HuH-7.5 (cell line): Measurements from ENCODE around the gene RBPMS2.

Source experiments
- DNase-seq: peaks from one replicate; pipeline ENCODE4 v3.0.0; 2011; ENCODE audit warnings: low spot score

Gene RBPMS2

DNA sequence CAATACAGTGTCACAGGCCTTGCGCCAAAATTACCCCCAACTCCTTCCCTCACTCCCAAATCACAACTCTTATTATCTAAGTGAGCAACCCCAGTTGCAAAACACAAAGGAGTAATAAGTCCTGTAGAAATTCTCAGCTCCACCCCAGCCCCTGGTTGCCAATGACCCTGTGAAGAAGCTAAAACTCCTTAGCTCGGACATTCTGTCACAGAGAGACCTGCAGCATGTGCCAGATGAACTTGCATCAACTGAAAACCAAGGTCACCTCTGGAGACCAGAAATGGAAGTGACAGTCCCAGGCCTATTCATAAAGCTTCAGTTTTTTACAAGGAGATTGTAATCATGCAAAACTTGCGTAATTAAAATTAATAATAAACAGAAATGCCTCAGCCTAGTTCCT is 55.2 kb downstream of the RBPMS2 start:
- DNase-seq, result no peak

DNA sequence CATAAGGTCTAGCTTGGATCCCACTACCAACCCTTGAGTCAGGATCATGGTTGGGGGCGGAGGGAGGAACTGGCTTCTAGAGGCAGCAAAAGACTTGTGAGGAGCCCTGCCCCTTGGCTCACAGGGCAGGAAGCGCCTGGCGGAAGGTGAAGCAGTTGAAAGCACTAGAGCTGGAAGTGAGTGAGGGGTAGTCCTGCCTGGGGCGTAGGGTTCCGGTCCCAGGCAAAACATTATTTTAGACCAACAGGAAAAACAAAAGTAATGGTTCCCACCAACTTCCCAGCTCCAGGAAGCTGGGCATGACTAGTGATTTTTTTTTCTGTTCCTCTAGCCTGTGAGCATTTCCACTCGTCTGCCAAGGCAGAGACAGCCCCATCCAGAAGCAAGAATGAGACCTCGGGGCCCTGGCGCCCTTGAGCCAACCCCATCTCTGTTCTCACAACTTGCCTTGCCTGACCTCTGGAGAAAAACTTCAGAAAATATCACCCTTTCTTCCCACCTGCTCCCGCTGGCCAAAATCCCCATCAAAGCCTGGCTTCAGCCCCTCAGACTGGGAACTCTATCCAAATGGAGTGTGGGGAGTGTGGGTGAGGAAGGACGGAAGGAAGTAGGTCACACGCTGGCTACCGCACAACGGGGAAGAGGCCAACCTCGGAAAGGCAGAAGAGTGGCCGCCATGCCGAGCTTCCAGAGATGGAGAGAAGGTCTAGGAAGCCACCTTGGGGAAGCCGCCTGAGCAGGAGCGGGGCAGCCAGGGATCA is 57.5 kb downstream of the RBPMS2 start:
- no peak for DNase-seq

DNA sequence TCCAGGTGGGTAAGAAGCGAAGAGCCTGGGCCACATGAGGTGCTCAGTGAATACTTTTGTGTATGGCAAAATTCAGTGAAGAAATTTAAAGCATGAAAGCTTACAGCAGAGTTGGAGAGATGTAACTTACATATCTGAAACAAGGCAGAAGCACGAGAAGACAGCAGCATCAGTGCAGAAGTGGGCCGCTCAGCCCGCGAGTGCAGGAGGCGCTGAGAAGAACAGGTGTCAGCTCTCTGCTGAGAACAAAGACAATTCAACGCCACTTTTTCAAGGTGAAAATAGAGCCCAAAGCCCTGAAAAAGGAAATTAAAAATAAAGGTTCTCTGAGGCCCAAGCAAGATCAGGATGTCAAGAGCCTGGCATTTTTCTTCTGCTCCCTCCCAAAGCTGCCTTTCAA is 58.3 kb downstream of the RBPMS2 start:
- no peak for DNase-seq

DNA sequence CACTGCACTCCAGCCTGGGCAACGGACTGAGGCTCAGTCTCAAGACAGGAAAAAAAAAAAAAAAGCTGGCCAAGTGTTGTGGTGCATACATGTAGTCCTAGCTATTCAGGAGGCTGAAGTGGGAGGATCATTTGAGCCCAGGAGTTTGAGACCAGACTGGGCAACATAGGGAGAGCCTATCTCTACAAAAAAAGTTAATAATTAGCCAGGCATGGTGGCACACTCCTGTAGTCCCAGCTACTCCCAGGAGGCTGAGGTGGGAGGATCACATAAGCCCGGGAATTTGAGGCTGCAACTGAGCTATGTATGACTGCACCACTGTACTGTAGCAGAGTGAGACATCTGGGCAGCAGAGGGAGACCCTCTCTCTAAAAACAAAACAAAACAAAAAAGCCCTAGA is 58.9 kb downstream of the RBPMS2 start:
- DNase-seq, result no peak

DNA sequence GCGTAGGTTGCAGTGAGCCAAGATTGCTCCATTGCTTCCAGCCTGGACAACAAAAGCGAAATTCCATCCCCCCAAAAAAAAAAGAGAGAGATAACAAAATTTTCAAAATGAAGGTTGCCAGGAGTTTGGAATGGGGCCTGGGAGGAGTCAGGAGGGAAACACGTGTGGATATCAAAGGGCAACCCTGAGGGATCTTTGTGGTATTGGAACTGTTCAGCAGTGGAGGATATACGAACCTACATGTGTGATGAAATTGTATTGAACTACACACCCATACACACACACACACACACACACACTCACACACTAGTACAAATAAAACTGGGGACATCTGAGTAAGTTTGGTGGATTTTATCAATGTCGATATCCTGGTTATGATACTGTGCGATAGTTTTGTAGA is 61.8 kb downstream of the RBPMS2 start:
- no peak for DNase-seq

DNA sequence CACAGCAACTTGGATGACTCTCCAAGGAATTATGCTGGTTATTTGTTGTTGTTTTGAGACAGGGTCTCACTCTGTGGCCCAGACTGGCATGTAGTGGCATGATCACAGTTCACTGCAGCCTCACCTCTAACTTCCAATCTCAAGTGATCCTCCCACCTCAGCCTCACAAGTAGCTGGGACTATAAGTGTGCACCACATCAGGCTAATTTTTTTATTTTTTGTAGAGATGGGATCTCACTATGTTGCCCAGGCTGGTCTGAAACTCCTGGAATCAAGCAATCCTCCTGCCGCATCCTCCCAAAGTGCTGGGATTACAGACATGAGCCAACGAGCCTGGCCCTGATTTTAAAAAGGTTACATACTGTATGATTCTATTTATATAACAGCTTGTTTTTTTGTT is 63.0 kb downstream of the RBPMS2 start:
- no peak for DNase-seq

DNA sequence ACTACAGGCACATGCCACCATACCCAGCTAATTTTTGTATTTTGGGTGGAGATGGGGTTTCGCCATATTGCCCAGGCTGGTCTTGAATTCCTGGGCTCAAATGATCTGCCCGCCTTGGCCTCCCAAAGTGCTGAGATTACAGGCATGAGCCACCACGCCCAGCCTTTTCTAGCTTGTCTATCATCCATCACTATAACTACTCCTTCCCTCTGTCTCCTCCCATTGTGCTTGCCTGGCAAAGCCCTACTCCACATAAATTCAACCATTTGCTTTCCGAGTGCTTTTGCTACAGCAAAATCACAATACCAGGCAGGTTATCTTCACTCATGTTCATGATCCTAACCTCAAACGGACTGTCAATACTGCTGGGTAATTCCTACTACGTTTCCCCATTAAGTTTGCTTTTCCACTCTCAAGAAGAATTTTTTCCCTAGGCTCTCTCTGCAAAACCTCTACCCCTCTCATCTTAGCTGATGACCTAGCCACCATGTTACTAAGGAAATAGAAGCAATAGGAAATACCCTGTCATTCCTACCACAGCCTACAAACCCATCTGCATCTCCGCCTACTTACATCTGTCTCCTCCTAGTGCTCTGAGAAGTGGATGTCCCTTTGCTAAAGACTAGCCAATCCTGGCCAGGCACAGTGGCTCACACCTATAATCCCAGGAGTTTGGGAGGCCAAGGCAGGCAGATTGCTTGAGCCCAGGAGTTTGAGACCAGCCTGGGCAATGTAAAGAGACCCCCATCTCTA is 64.5 kb downstream of the RBPMS2 start:
- no peak for DNase-seq

DNA sequence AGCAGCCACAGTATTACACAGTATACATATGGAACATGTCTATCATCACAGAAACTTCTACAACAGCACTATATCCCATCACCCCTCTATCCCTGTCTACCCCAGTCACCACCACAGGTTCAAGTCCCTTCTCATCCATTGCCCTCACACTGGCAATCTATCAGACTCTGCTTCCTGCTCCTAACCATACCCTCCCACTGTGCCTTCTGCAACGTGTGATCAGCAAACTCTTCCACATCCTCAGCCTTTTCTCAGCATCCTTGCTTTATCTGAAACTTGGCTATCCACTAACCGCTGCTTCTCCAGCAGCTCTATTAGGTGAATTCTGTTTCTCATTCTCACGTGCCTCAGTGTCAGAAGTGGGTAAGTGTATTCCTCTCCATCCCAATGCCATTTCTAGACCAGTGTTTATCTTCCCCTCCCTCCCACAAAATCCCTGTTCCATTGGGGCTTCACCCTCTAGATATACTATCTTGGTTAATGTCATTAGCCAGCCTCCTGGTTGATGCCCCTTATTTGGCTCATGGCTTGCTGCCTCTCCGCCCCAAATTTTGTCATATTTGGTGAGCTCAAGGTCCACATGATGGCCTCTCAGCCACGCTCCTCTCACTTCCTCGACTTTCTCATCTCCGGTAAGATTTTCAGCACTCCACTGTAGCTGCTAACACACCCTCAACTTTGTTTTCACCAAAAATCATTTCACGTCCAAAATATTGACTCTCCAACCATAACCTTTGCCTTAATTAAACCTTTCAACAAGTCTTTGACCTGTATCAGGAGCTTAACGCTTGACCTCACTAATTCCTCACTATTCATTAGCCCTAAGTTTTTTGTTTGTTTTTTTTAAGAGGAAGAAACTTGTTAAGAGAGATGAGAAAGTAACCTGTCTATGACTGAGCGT is 69.1 kb downstream of the RBPMS2 start:
- DNase-seq, result no peak

DNA sequence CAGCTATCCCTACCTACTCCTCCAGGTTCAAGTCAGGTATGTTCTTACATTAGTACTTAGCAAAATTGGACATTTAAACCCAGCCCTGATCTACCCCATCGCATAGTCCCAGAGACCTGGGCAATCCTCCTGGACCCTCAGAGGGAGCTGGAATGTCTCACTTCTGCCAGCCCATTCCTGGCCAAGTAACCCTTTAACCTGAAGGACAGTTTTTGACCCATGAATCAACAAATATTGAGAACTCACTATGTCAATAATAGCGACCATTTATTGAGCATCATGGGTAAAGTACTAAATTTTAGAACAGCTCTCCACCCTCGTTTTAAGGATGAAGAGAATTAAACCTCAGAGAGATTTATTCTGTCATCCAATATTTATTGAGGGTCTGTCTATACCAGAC is 70.4 kb downstream of the RBPMS2 start:
- no peak for DNase-seq

DNA sequence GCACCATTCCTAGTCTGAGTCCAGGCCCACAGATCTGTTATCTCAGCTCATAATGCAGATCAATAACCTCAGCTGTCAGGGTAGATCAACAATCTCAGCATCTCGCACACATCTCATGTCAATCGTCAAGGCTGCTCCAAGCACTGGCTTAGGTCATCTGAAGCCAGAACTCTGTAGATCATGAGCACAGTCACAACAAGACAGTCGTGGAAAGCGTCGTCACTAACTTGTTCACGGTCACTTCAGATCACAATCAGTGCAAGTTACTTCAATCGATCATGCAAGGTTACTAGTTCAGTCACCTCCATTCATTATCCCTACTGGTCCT is 71.8 kb downstream of the RBPMS2 start:
- DNase-seq, result no peak

DNA sequence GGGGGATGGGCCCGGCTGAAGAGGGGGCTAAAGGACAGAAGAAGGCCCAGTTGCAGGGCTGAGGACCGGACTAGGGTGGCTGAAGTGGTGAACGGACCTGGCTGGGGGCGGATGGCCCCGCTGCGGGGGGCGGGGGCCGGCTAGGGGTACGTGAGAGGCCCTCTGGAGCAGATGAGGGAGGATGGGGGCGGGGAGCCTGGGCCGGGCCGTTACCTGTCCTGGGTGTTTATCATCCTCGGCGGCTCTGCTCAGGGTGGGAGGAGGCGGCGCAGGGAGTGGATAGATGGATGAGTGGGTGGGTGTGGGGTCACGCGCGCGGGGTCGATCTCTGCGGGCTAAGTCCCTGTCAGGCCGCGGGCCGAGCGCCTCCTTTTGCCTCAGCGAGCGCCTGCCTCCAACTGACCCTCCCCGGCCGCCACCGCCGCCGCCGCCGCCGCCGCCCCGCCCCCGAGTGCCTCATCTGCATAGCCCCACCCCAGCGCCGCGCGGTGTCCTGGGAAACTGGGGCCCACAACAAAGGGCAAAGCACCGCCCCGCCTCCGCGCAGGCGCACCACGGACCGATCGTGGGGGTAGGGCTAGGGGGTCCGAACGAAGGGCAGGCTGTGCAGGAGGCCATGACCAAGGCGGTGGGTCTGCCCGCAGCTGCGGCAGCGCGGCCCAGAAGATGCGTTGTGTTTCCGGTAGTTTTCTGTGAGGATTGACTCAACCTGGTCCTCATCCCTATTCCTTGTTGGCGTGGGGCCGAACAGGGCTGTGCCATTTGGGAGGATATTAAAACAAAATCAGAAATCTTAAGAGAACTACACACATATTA is 72.4 kb downstream of the RBPMS2 start:
- peak; percentile 94 for DNase-seq

DNA sequence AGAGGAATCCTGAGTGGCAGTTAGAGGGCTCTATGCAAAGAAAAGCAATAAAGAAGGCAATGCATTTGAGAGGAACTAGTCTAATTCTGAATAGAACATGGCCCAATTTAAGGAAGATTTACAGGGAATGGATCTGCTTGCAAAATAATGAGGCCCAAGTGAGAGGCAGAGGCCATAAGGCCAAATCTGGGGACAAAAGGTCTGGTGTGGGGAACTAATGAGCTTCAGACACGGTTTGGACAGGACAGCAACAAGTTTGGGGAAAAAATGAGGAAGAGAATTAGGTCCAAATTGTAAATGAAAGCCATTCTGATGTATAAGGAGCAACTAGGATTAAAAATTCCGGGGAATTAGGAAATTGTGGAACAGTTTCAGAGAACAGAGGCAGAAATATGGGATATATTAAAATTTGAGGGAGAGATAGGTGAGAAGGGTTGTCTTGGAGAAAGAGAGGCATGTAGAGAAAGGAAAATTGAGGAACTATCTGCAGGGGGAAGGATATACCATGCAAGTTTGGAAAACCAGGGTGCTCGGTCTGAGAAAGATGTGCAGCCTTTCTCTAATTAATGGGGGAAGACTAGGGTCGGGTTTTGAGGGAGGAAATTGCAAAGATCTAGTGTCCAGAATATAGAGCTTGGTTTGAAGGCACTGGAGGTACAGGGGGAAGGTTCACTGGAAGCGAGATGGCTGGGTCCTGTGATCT is 73.8 kb downstream of the RBPMS2 start:
- no peak for DNase-seq

DNA sequence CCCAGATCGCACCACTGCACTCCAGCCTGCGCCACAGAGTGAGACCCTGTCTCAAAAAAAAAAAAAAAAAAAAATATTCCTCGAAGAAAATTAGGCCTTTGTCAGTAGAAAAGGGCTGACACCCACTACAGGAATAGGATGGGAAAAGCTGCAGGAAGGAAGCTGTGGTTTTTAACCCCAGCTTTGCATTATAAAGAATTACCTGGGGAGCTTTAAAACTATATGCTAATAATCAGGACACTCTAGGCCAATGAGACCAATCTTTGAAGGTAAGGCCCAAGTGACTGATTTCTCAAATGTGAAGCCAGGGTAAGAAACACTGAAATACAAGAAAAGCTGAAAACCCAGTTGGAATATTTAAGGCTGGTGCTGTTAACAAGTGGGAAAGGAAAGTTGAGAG is 74.3 kb downstream of the RBPMS2 start:
- no peak for DNase-seq

DNA sequence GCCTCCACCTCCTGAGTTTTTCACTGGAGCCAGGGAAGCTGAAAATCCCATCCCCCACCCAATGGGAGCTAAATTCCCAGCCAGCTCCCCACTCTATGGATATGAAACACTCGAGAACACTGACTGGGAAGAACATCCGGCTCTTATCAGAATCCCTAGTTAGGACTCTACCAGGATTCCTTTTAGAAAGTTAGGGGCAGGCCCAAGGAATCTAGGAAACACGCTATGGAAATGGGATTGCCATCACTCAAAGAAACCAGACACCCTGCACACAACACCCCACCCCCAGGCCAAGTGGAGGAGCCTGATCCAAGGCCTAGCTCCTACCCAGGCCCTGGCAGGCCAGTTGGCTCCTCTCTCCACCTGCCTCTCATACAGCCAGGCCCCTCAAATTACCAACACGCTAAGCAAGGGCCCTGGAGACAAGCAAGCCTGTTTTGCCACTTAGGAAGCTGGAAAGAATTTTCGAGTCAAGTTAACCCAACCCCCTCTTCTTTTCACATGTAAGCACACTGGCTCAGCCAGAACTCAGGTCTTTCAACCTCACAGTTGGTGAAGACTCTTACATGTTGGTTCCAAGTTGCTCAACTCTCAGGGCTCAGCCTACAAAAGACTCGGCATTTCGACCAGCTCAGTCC is 75.5 kb downstream of the RBPMS2 start:
- no peak for DNase-seq

DNA sequence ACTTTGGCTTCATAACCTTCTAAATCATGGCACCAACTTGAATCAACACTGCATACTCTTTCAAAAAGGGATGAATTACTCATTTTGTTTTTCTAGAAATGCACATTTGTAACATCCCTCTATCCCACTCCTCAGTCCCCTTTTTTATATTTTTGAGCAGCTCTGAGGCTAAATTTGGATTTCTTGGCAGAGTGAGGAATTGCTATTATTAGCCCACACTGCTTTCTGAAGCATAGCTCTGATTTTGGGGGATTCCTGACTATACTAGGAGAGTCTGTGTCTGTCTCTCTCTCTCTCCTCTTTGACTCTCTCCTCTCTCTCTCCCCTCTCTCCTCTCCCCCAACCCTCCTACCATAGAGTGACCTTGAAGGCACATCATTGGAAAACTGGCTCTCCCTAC is 76.6 kb downstream of the RBPMS2 start:
- no peak for DNase-seq

DNA sequence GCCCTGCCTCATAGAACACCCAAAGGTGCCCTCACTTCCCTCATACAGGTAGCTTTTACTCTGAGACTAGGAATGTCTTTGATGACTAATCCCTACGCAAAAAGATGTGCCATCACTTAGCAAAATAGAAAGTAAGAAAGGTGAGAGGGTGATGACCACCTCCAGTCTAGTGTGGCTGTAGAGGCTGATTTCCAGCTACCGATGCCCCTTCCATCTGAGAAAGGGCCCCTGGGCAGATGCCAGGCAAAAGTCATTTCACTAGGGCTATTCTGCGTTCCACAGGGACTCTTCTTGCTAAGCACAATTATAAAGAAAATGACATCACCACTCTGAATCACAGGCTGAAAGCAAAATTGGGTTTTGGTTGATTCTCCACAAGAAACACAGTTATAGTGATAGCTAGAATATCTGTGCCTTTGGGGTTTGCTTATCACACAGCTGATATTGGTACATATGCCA is 77.4 kb downstream of the RBPMS2 start:
- no peak for DNase-seq

DNA sequence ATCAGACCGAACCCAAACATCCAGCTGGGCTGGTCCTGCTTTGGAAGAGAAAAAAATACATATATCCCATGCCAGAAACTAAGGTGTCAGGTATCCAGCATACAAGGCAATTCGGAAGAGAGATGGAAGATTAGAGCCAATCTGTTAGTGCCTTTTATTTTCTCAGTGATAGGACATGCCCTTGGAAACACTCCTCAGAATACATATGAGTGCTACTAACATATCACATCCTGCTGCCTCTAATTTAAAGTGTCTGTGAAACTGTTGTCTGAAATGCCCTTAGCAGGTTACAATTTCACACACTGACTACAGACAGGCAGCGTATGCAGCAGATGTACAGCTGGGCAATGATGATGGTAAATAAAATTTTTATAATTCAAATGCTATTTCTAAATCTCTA is 78.9 kb downstream of the RBPMS2 start:
- DNase-seq, result no peak

DNA sequence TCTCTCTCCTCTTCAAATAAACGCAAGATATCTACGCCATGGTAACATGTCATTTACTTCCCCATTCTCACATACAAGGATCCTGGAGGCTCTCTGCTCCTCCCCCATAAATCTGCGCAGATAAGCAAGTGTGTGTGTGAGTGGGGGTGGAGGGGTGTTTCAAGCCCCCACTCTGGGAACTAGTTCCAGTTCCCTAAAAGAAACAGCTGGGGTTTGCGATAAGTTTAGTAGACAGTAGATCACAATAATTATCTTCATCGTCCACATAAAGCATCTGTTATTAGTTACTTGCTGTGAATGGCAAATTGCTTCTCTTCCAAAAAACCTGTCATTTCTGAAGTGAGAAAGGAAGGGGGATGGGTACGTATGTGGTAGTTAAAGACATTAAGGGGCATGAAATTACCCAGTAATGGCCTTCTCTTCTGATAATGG is 79.8 kb downstream of the RBPMS2 start:
- no peak for DNase-seq

DNA sequence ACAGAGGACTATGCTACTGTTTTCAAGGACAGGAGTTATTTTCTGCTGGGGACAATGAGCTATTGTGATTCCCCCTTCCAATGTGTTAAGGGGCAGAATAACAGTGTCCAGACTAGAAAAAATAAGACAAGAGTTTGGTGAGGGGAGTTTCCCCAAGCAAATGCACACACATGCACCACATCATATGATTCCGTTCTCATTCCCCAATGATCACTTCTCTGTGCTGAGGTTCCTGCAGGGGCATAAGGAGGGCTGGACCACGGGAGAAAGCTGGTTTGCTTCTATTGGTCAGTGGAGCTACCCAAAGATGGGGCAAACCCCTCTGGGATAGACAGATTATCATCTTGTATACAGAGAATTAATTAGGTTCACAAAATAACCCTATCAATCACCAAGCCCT is 80.6 kb downstream of the RBPMS2 start:
- no peak for DNase-seq

DNA sequence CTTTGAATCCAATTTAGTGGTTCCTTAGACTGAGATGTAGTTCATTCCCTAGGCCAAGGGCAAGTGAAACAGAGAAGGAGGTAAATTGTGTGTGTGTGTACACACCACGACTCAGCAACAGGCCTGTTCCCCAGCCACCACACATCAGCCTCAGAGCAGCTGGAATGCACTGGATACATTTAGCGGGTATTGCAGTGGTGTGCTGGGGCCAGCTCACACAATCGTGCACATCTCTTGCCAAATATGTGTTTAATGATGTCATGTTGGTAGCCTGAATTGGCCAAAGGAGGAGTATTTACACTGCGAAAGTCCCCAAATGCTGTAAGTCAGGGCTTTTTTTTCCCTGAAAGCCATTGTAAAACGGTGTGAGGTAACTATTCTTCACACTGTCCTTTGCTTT is 82.3 kb downstream of the RBPMS2 start:
- peak; percentile 28 for DNase-seq
